HL-60 (cell line): Measurements from ENCODE around the gene TNFSF8.

Experiments used
- DNase-seq, 2 experiments: peaks; one replicate each; pipeline ENCODE4 v3.0.0-alpha.2; 2010 to 2020; ENCODE audit warnings: low read depth in 1 of 2, low spot score in 1 of 2
- H3K27ac ChIP-seq: fragments of 250-450 bp; sonication (Bioruptor Pico); replicated peaks from 2 replicates; pipeline ENCODE4 v1.5.1; 2020; ENCODE audit warnings: mild to moderate bottlenecking, moderate library complexity
- H3K27me3 ChIP-seq: fragments of 250-450 bp; sonication (Bioruptor Pico); 2 replicates; pipeline ENCODE4 v1.5.1; 2021; ENCODE audit warnings: mild to moderate bottlenecking, moderate library complexity; ENCODE audit not compliant: insufficient read depth, poor library complexity, severe bottlenecking
- H3K4me3 ChIP-seq: replicated peaks from 2 replicates; pipeline ENCODE4 v1.5.1; 2011; ENCODE audit warnings: mild to moderate bottlenecking, control low read depth, low read length; ENCODE audit not compliant: insufficient read depth
- CTCF ChIP-seq: IDR thresholded peaks from one replicate; pipeline ENCODE4 v1.5.1; 2011; ENCODE audit warnings: low read length, control low read depth, inconsistent platforms; ENCODE audit not compliant: insufficient read depth
- GABPA ChIP-seq: IDR thresholded peaks from 2 replicates; pipeline ENCODE4 v1.6.1; 2012; ENCODE audit warnings: low read depth
- POLR2AphosphoS5 ChIP-seq: IDR thresholded peaks from 2 replicates; pipeline ENCODE4 v1.6.1; 2012; ENCODE audit warnings: low read depth
- REST ChIP-seq: IDR thresholded peaks from 2 replicates; pipeline ENCODE4 v1.6.1; 2012; ENCODE audit warnings: low read depth; ENCODE audit not compliant: insufficient replicate concordance
- SPI1 ChIP-seq: IDR thresholded peaks from 2 replicates; pipeline ENCODE4 v1.6.1; 2012; ENCODE audit warnings: low read depth, mild to moderate bottlenecking, borderline replicate concordance

TNFSF8 gene

GRCh38 chr9:114895521-114895991 lies 34.8 kb downstream of the TNFSF8 start:
- no peaks in the 10 kb centered on the region for H3K27me3 ChIP-seq
- no peak overlapping the region for H3K4me3 ChIP-seq
- no peak overlapping the region for H3K27ac ChIP-seq
- no peak for DNase-seq
- TF ChIP-seq GABPA (no peak), REST (no peak), SPI1 (no peak), CTCF (no peak), POLR2AphosphoS5 (no peak)

GRCh38 chr9:114894609-114895433 lies 35.6 kb downstream of the TNFSF8 start:
- Histone ChIP-seq H3K4me3 (no peak overlapping the region), H3K27me3 (no peaks in the 10 kb centered on the region), H3K27ac (no peak overlapping the region)
- TF ChIP-seq POLR2AphosphoS5 = no peak
- peak in 1 of 2 experiments; percentile 25 for DNase-seq

GRCh38 chr9:114894206-114894605 lies 36.2 kb downstream of the TNFSF8 start:
- H3K4me3 ChIP-seq = no peak overlapping the region
- TF ChIP-seq SPI1 = no peak
- no peak for TF ChIP-seq POLR2AphosphoS5
- no peak for TF ChIP-seq GABPA
- no peak for TF ChIP-seq REST
- TF ChIP-seq CTCF = no peak

DNA sequence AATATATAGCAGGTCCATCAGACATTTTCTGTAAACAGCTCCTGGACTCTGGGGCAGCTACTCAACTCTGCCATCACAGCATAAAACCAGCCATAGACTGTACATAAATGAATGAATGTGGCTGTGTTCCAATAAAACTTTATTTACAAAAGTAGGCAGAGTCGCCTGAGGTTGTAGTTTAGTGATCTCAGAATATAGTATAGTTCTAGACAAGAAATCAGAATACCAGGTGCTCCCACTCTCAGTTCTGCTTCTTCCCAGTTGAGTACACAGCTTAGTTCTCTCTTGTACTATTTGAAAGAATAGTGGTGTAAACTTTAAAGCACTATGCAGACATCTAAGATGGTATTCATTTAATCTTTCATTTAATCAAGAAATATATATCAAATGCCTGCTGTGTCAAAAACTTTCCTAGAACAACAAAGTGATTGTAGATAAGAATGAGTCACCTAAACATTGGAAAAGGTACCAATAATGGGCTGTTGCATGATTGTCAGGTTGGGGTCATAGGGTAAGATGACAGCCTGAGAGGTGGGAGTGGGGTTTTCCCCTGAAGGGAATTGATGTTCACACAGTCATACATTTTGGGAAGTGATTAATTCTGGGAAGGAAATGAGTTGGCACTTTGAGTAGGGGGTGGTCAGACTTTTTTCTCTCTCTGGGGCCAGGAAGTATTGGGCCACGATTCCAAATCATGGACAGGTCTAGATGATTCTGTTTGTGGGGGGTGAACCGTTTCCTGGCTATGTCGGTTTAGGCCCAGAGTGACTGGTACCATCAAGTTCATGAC lies 37.0 kb downstream of the TNFSF8 start:
- no peaks in the 10 kb centered on the region for H3K27me3 ChIP-seq
- no peak for DNase-seq
- no peak overlapping the region for H3K27ac ChIP-seq
- TF ChIP-seq GABPA = no peak
- no peak for TF ChIP-seq CTCF
- TF ChIP-seq POLR2AphosphoS5 = no peak
- no peak for TF ChIP-seq REST
- no peak for TF ChIP-seq SPI1
- no peak overlapping the region for H3K4me3 ChIP-seq

More at GRCh38 chr9:114894206-114894605, 36.2 kb downstream of the TNFSF8 start:
- no peak for DNase-seq
- Histone ChIP-seq H3K27me3 (no peaks in the 10 kb centered on the region), H3K27ac (no peak overlapping the region)
